Mesothelial cell of epicardium (in vitro differentiated cells): ENCODE data around the gene CDC45. TPM values are rescaled to one million over a fixed set of nuclear protein-coding genes. Genes with fewer than 3 reads are reported as not detected.

Experiments
- DNase-seq, 2 experiments: peaks; one replicate each; pipeline ENCODE4 v3.0.0; 2021; ENCODE audit warnings: low spot score in 2 of 2; ENCODE audit not compliant: unreplicated experiment in 2 of 2
- H3K27ac Mint-ChIP-seq: 2 replicates; pipeline ENCODE4 v1.8.0; 2021; ENCODE audit warnings: mixed read lengths
- H3K27me3 Mint-ChIP-seq: 2 replicates; pipeline ENCODE4 v1.8.0; 2021; ENCODE audit warnings: low read depth, mixed read lengths
- H3K36me3 Mint-ChIP-seq: 2 replicates; pipeline ENCODE4 v1.8.0; 2021; ENCODE audit warnings: mixed read lengths
- H3K4me1 Mint-ChIP-seq: 2 replicates; pipeline ENCODE4 v1.8.0; 2021; ENCODE audit warnings: mixed read lengths
- H3K4me3 Mint-ChIP-seq: 2 replicates; pipeline ENCODE4 v1.8.0; 2021; ENCODE audit warnings: mild to moderate bottlenecking, moderate library complexity, mixed read lengths
- H3K9me3 Mint-ChIP-seq: 2 replicates; pipeline ENCODE4 v1.8.0; 2021; ENCODE audit warnings: mixed read lengths
- CTCF ChIP-seq: fragments of 200-600 bp; sonication (generic); IDR thresholded peaks from one replicate; pipeline ENCODE4 v1.5.0; 2021; ENCODE audit warnings: antibody characterized with exemption; ENCODE audit not compliant: unreplicated experiment
- total RNA-seq: library from RNA; stranded (reverse); gene quantifications from 3 replicates; pipeline ENCODE4 v1.2.1, GENCODE V29; 2021

Gene CDC45
- total RNA-seq, 1 donor from 2014 or later = 15.3 TPM

- Mint-ChIP-seq H3K36me3 (peaks cover 35% of the 10 kb centered on the region), H3K27me3 (no peaks in the 10 kb centered on the region), H3K4me3 (no peak overlapping the region), H3K9me3 (no peaks in the 10 kb centered on the region), H3K27ac (peak overlapping the region; percentile 75), H3K4me1 (peaks cover 10% of the 10 kb centered on the region)
- TF ChIP-seq CTCF = no peak
- DNase-seq = no peak
These were observed 15.9 kb upstream of the CDC45 start for GRCh38 chr22:19463491-19464469.

- Mint-ChIP-seq H3K4me3 (no peak overlapping the region), H3K27ac (peak overlapping the region; percentile 43), H3K36me3 (peaks cover 40% of the 10 kb centered on the region), H3K9me3 (no peaks in the 10 kb centered on the region), H3K4me1 (peaks cover 10% of the 10 kb centered on the region), H3K27me3 (no peaks in the 10 kb centered on the region)
- TF ChIP-seq CTCF = no peak
- DNase-seq = no peak
These were observed 15.2 kb upstream of the CDC45 start for GRCh38 chr22:19464546-19464945.

GRCh38 chr22:19464975-19465374 is 14.7 kb upstream of the CDC45 start:
- H3K27ac Mint-ChIP-seq = no peak overlapping the region
- H3K4me3 Mint-ChIP-seq = no peak overlapping the region
- H3K27me3 Mint-ChIP-seq = no peaks in the 10 kb centered on the region
- peaks cover 42% of the 10 kb centered on the region for H3K36me3 Mint-ChIP-seq
- peaks cover 10% of the 10 kb centered on the region for H3K4me1 Mint-ChIP-seq
- no peak for DNase-seq
- H3K9me3 Mint-ChIP-seq = no peaks in the 10 kb centered on the region
- TF ChIP-seq CTCF = no peak

GRCh38 chr22:19466126-19466716 is 13.5 kb upstream of the CDC45 start:
- peaks cover 10% of the 10 kb centered on the region for H3K4me1 Mint-ChIP-seq
- DNase-seq = no peak
- no peaks in the 10 kb centered on the region for H3K9me3 Mint-ChIP-seq
- no peaks in the 10 kb centered on the region for H3K27me3 Mint-ChIP-seq
- H3K27ac Mint-ChIP-seq = no peak overlapping the region
- H3K36me3 Mint-ChIP-seq = peaks cover 45% of the 10 kb centered on the region
- TF ChIP-seq CTCF = no peak
- H3K4me3 Mint-ChIP-seq = no peak overlapping the region

GRCh38 chr22:19466848-19467752 is 12.6 kb upstream of the CDC45 start:
- H3K4me3 Mint-ChIP-seq = no peak overlapping the region
- H3K36me3 Mint-ChIP-seq = peaks cover 46% of the 10 kb centered on the region
- peaks cover 10% of the 10 kb centered on the region for H3K4me1 Mint-ChIP-seq

More at GRCh38 chr22:19466848-19467752, 12.6 kb upstream of the CDC45 start:
- no peak for TF ChIP-seq CTCF
- Mint-ChIP-seq H3K27ac (no peak overlapping the region), H3K9me3 (no peaks in the 10 kb centered on the region), H3K27me3 (no peaks in the 10 kb centered on the region)
- DNase-seq = no peak
